ENCODE data around the gene TMEM179. TPM values are rescaled to one million over a fixed set of nuclear protein-coding genes. Genes with fewer than 3 reads are reported as not detected.

Gene TMEM179
- total RNA-seq, 1 donor from 2014 or later = not detected

DNA sequence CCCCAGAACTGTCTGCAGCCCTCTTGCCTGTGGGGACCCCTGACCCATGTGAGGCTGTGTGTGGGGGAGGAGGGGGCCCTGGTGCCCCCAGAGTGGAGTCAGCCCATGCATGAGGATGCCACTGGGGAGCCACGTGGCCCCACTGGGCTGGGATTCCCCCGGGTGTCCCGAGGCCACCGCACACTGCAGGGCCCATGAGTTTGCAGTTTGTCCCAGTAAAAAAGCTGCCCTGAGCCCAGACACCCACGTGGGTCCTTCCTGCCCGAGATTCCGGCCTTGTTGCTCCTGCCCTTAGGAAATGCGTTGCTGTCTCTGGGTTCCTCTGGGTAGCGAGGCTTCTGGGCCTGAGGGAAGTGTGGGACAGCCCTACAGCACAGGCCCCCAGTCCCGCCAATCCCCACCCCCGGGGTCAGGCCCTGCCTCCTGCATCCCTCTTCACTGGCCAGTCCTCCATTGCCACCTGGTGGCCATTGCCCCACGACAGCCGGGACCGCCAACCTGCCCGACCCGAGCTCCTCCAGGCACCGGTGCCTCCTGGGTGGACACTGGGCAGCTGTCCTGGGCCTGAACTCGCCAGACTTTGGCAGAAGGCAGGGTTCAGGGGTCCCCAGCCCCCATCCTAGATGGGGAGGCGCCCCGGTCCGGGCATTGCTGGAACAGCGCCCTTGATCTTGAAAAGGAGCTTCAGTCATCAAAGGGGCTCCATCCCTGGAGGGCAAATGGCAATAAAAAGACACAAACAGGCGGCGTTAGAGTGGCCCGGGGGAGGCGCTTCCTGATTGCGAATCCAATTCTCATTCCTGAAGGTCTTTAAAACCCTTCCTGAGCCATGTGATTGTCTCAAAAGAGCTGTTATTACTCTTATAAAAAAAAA is 40.6 kb downstream of the TMEM179 start:
- ATAC-seq (peak; percentile 72), DNase-seq (ENCODE audit: missing footprints) (peak; percentile 13)
- intact Hi-C loops (cut with DNase I) = loop anchor here (1.0 to 5.0 kb wide), 3 partner anchors 78 to 487 kb away; no protein-coding TSS in a partner anchor

DNA sequence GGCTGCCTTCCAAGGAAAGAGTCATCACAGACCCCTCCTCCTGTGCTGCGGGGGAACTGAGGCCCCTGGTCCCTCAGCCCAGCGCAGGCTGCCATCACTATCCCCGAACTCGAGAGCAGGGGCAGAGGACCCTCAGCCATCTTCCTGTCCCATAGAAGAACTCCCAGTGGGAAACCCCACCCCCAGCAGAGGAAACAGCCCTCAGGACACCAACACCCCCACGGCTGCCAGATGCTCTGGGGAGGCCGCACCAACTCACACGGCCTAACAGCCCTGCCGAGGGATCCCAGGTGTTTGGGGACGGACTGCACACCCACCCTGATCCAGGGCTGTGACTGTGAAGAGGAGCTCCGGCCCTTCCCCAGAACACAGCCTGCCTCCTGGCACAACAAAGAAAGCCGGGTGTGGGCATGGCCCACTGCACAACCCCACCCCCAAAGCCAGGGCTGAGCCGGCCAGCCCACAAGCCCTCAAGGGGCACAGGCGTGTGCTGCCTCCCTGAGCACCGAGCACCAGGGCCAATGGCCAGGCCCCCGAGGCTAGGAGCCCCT is 41.3 kb downstream of the TMEM179 start:
- DNase-seq (ENCODE audit: missing footprints) (peak; percentile 33), ATAC-seq (no peak)
- intact Hi-C loops (cut with DNase I) = loop anchor here (5.0 kb wide), 2 partner anchors 79 to 486 kb away; no protein-coding TSS in a partner anchor

DNA sequence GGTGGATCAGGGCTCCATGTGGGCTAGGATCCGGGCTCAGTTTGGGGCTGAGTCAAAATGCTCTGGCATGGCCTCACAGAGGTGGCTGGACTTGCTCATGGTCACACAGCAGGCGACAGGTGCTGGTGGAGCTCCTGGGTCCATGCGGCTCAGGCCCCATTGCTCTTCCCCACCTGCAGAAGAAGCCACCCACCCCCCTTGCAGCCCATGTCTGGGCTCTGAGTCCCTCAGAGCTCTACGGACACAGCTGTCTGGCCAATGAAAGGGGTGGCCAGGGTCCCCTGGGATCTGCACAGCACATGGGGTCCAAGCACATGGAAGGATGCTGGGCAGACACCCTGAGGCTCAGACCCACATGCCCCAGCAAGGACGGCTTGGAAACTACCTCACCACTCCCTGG is 42.0 kb downstream of the TMEM179 start:
- peak; percentile 52 for DNase-seq (ENCODE audit: missing footprints)
- intact Hi-C loops (cut with DNase I) = loop anchor here (5.0 kb wide), 2 partner anchors 80 to 485 kb away; no protein-coding TSS in a partner anchor
- no peak for ATAC-seq

- intact Hi-C loops (cut with DNase I) = loop anchor here (5.0 kb wide), 2 partner anchors 80 to 485 kb away; no protein-coding TSS in a partner anchor
- peak; percentile 65 for DNase-seq (ENCODE audit: missing footprints)
- no peak for ATAC-seq
Observed at GRCh38 chr14:104561632-104562495, 42.7 kb downstream of the TMEM179 start.

DNA sequence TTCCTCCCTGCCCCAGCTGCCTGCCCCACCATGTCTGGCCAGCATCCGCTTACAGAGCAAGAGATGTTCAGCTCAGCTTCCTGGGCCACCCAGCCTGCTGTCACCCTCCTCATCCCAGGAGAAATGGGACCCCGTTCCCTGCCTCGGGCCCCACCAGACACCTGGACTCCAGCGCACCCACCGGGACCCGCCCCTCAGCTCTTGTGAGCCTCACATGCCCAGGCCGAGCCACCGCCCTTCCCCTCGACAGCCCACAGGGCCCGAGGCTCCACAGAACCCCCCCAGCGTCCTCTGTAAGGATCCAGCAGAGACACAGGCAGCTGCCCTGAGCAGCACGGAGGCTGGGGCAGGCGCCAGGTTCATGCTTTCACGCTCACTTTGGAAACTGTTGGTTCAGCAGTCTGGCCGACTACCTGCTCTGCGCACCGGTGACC is 43.4 kb downstream of the TMEM179 start:
- peak; percentile 47 for DNase-seq (ENCODE audit: missing footprints)

DNA sequence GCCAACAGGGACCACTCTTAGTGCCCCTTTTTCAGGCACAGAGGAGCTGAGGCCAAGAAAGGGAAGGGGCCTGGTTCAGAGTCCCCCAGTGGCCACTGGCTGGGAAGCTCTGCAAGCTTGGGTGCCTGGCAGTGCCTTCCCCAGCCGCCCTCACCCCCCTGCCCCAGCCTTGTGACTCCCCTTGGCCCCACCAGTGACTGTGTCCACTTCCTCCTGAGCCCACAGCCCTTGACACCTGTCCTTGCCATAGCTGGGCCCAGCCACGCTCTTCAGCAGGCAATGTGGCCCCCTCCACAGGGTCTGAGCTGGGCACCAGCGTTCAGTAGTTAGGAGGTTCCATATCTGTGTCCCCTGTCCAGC is 44.0 kb downstream of the TMEM179 start:
- ATAC-seq = no peak
- peak; percentile 9 for DNase-seq (ENCODE audit: missing footprints)
- intact Hi-C loops (cut with DNase I) = loop anchor here (5.0 kb wide), 2 partner anchors 82 to 483 kb away; no protein-coding TSS in a partner anchor

More for the DNA sequence above, 43.4 kb downstream of the TMEM179 start:
- intact Hi-C loops (cut with DNase I) = loop anchor here (5.0 kb wide), 2 partner anchors 81 to 484 kb away; no protein-coding TSS in a partner anchor
- ATAC-seq = no peak

DNA sequence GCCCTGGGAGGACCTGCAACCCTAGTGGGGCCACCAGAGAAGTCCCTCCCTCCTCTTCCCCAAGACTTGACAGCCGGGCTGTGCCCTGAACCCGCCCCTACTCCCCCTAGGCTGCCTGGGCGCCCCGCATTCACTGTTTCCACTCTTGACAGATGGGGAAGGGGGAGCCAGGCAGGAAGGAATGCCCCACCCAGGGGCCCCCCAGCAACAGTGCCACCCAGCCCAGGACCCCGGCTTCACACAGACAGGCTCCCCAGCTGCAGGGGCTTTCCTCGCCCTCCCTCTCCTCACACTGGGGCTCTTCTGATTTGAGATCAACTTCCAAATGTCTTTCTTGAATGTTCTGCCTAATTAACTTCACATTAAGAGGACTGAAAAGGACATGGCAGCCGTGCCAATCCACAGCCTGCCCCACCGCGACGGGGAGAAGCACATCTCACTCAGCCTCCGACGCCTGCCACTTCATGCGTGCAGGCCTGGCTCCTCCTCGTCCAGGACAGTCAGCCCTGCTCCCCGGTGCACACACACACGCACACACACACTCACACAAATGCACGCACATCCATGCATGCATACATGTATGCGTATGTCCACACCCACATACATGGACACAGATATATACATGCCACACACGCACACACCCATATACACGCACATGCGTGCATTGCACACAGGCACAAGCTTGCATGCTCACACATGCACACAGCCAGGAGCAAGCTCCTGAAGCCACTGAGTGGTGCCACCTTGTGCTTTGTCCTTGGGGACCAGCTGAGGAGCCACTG is 44.6 kb downstream of the TMEM179 start:
- intact Hi-C loops (cut with DNase I) = loop anchor here (5.0 kb wide), 2 partner anchors 82 to 483 kb away; no protein-coding TSS in a partner anchor
- DNase-seq (ENCODE audit: missing footprints) (peak; percentile 39), ATAC-seq (no peak)

- intact Hi-C loops (cut with DNase I) = no loop called here
- DNase-seq (ENCODE audit: missing footprints) (peak; percentile 62), ATAC-seq (no peak)
Observed at GRCh38 chr14:104559028-104559803, 45.4 kb downstream of the TMEM179 start.

GRCh38 chr14:104558231-104559027 is 46.1 kb downstream of the TMEM179 start:
- ATAC-seq = no peak
- peak; percentile 41 for DNase-seq (ENCODE audit: missing footprints)
- intact Hi-C loops (cut with DNase I) = no loop called here

DNA sequence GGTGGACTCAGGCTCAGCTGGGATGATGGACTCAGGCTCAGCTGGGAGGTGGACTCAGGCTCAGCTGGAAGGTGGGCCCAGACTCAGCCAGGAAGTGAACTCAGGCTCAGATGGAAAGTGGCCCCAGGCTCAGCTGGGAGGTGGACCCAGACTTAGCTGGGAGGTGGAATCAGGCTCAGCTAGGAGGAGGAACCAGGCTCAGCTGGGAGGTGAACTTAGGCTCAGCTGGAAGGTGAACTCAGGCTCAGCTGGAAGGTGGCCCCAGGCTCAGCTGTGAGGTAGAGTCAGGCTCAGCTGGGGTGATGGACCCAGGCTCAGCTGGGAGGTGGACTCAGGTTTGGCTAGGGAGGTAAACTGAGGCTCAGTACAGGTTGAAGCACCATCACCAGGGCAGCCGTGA is 46.8 kb downstream of the TMEM179 start:
- intact Hi-C loops (cut with DNase I) = no loop called here
- DNase-seq (ENCODE audit: missing footprints) (peak; percentile 45), ATAC-seq (no peak)

DNA sequence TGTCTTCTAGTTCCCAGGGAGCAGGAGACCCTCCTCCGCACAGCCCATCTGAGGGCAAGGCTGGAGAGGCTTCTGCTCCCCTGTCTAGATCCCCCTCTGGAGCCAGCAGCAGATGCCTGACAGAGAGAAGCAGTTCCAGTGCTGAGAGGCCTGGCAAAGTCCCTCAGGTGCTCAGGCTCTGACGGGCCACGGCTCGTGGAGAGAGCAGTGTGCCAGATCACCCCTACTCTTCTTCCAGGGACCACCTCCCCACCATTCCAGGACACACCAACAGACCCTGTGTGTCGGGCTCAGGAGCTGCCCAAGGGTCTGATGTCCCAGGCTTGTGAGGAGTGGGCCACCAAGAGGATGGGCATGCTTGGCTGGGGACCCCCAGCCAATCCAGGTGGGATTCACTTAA is 47.5 kb downstream of the TMEM179 start:
- intact Hi-C loops (cut with DNase I) = no loop called here
- ATAC-seq = no peak
- peak; percentile 55 for DNase-seq (ENCODE audit: missing footprints)

DNA sequence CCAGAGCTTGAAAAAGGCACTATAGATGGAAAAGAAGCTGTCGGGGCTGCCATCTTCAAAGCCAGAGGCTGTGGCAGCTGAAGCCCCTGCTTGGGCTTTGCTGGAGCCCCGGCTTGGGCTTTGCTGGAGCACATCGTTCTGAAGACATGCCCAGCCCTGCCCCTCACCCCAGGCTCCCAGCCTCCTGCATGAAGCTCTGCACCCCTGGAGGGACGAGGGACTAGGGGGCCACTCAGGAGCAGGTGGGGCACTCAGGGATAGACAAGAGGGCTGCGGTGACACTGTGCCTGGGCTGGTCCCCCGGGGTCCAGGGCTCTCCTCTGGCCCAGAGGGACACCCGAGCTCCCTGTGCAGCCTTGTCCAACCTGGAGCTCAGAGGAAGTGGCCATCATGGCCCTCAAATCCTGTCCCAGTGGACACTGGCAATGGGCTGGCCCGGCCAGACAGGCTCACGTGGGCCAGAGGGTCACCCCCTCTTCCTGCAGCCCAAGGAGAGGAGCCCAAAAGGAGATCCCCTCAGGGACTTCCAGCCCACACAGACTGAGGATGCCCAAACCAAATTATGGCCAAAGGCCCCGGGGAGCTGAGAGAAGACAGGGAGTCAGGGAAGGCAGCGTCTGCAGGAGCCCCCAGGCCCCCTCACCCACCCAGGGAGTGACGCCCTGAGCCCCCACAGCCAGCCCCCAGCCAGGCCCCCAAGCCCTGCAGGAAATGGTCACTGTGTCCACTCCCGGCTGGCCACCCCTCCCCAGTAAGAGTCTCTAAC is 48.1 kb downstream of the TMEM179 start:
- ATAC-seq (no peak), DNase-seq (ENCODE audit: missing footprints) (peak; percentile 53)
- intact Hi-C loops (cut with DNase I) = no loop called here

- peak; percentile 37 for DNase-seq (ENCODE audit: missing footprints)
- ATAC-seq = no peak
- intact Hi-C loops (cut with DNase I) = no loop called here
Observed at GRCh38 chr14:104555430-104556255, 48.9 kb downstream of the TMEM179 start.

GRCh38 chr14:104554608-104555429 is 49.8 kb downstream of the TMEM179 start:
- ATAC-seq (no peak), DNase-seq (ENCODE audit: missing footprints) (peak; percentile 58)
- intact Hi-C loops (cut with DNase I) = no loop called here
